ENCODE measurements around the gene NRTN.

The NRTN gene

DNA sequence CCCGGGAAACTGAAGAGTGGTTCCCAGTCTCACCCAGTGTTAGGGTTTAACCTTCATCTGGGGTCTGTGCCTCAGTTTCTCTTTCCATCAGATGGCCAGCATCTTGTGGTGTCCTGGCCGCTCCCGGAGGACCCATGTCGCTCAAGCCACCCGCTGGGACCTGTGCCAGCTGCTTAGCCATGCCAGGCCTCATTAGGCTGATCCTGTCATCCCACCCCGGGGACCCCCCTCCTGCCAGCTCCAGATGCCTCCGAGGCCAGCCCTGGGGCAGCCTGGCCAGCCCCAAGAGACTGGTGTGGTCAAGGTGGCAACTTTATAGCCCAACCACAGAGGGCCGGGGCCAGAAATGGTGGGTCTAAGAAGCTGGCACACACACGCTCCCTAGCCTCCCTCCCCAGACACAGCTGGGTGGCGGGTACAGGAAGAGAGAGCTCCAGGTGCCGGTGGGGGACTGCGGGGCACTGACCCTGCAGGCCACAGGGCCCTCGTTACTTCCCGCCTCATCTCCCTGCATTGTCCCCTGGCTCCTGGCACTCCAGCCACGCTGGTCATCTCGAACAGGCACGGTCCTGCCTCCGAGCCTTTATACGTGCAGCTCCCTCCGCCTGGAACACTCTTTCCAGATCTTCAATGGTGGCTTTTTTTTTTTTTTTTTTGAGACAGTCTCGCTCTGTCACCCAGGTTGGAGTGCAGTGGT is 3.4 kb downstream of the NRTN start:
- in situ Hi-C loops (cut with HindIII; ENCODE audit: low pct_ligation_motif_present, low pct_unique_long_range_greater_than_20kb, low sequenced_read_pairs), result no loop called here

DNA sequence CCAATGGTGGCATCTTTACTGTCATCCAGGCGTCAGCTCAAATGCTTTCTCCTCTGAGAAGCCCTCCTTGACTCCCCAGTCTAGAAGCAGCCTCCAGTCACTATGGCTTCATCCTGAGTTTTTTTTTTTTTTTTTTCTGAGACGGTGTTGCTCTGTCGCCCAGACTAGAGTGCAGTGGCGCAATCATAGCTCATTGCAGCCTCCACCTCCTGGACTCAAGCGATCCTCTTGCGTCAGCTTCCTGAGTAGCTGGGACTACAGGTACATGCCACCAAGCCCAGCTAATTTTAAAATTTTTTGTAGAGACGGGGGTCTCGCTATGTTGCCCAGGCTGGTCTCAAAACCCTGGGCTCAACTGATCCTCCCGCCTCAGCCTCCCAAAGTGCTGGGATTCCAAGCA is 4.2 kb downstream of the NRTN start:
- in situ Hi-C loops (cut with HindIII; ENCODE audit: low pct_ligation_motif_present, low pct_unique_long_range_greater_than_20kb, low sequenced_read_pairs), result no loop called here
- no peak for DNase-seq

More for the DNA sequence above, 3.4 kb downstream of the NRTN start:
- DNase-seq, result no peak

DNA sequence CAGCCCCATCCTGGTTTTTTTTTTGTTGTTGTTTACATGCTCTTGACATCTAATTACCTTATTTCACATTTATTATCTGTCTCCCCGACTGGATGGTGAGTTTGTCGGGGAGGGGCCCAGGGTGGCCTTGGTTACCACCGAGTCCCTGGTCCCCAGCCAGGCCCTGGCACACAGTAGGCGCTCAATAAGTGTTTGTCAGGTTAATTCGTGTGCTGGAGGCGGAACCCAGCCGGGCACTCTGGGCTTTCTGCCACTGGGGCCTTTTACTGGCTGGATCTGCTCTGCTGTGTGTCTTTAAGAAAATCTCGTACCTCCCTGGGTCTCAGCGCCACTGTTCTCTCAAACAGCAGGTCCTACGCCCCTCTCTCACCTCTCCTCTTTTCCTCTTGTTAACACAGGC is 4.6 kb downstream of the NRTN start:
- no peak for DNase-seq
- in situ Hi-C loops (cut with HindIII; ENCODE audit: low pct_ligation_motif_present, low pct_unique_long_range_greater_than_20kb, low sequenced_read_pairs), result no loop called here

DNA sequence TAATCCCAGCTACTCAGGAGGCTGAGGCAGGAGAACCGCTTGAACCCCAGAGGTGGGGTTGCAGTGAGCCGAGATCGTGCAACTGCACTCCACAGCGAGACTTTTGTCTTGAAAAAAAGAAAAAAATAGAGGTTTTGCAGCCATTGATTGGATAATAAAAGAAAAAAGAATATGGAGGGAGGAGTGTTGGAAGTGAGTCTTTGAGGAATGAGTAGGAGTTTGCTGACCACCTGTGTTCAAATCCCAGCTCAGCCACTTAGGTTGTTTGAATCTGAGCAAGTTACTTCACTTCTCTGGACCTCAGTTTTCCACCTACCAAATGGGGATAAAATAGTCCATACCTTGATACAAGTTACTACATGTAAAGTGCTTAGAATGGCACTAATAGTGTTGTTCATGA is 6.2 kb downstream of the NRTN start:
- in situ Hi-C loops (cut with HindIII; ENCODE audit: low pct_ligation_motif_present, low pct_unique_long_range_greater_than_20kb, low sequenced_read_pairs), result no loop called here
- no peak for DNase-seq

DNA sequence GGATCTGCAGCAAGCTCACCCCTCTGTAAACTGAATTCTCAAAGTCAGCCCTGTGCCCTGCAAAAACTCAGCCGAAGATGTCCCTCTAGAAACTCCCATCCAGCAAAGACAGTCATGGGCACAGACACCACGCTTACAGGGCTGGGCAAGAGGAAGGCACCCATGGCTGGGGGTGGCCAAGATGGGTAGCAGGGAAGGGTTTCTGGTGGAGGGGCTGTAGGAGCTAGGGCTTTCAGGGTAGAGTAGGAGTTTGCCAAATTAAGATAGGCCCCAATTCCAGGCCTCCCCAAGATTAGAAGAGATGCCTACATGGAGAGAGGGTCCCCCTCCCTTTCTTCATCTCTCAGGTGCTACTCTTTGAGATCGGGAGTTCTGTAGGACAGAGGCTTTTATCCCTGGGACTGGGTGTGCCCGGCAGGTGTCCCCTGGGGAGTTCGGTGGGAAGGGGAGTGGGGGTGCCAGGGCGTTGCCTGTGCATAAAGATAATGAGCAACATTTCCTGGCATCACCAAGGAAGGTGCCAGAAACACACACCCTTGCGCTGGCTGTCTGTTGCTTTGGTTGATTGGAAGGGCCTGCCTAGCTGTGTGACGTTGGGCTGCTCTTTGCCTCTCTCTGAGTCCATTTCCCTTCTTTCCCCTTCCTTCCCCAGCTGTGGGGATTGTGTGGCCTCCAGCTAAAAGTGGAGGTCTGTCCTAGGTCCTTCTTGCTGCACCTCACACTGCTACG is 9.4 kb downstream of the NRTN start:
- no peak for DNase-seq
- in situ Hi-C loops (cut with HindIII; ENCODE audit: low pct_ligation_motif_present, low pct_unique_long_range_greater_than_20kb, low sequenced_read_pairs), result no loop called here

DNA sequence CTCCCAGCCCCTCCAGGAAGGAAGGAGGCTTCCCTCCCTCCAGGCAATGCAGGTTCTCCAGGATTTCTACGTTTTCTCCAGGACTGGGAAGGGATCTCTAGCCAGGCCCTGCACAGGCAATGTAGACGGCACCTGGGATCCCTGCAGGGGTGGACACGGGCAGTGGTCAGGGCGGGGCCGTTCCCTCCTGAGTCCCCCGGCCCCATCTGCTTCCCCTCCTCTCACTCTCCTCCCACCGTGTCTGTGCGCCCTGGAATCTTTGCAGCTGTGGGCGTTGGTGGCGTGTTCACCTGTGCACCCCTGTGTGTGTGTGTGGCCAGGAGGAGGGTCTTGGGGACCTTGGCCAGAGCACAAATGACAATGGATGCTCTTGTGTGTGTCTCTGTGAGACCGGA is 10.0 kb downstream of the NRTN start:
- in situ Hi-C loops (cut with HindIII; ENCODE audit: low pct_ligation_motif_present, low pct_unique_long_range_greater_than_20kb, low sequenced_read_pairs), result no loop called here
- no peak for DNase-seq

DNA sequence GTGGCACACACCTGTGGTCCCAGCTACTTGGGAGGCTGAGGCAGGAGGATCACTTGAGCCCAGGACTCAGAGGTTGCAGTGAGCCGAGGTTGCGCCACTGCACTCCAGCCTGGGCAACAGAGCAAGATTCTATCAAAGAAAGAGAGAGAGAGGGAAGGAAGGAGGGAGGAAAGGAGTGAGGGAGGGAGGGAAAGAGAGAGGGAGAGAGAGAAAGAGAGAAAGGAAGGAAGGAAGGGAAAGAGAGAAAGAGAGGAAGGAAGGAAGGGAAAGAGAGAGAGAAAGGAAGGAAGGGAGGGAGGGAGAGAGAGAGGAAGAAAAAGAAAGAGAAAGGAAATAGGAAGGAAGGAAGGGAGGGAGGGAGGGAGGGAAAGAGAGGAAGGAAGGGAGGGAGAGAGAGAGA is 12.4 kb downstream of the NRTN start:
- in situ Hi-C loops (cut with HindIII; ENCODE audit: low pct_ligation_motif_present, low pct_unique_long_range_greater_than_20kb, low sequenced_read_pairs), result no loop called here
- no peak for DNase-seq

DNA sequence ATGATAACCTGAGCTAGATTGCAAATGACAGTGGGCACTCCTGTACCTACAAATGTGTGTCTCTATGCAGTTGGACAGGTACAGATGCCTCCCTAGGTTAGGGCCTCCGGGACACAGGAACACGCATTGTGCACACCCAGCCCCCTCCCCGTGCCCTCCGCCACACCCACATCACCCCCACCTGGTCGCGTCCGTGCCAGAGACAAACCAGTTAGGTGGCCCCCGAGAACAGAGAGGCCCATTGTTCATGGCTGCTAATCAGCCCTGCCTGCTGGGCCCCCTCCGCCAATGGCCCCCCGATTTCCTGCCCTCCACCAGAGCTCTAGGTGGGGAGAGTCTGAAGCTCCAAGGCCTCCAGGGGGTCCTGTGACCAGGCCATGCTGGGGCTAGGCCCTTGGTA is 13.7 kb downstream of the NRTN start:
- in situ Hi-C loops (cut with HindIII; ENCODE audit: low pct_ligation_motif_present, low pct_unique_long_range_greater_than_20kb, low sequenced_read_pairs), result no loop called here
- DNase-seq, result no peak

DNA sequence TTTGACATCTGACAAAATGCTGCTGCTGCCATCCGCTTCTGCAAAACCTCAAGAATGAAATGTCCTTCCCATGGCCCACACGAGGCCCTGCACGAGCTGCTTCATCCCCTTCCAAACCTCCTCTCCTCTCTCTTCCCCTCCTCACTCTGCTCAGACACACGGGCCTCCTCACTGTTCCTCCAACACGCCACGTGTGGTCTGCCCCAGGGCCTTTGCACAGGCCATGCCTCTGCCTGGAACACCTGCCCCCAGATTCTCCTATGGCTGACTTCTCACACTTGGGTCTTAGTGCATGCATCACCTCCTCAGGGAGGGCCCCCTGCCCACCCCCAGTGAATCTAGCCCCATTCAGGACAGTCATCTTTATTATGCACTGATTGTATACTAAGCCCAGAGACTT is 15.9 kb downstream of the NRTN start:
- in situ Hi-C loops (cut with HindIII; ENCODE audit: low pct_ligation_motif_present, low pct_unique_long_range_greater_than_20kb, low sequenced_read_pairs), result no loop called here

DNA sequence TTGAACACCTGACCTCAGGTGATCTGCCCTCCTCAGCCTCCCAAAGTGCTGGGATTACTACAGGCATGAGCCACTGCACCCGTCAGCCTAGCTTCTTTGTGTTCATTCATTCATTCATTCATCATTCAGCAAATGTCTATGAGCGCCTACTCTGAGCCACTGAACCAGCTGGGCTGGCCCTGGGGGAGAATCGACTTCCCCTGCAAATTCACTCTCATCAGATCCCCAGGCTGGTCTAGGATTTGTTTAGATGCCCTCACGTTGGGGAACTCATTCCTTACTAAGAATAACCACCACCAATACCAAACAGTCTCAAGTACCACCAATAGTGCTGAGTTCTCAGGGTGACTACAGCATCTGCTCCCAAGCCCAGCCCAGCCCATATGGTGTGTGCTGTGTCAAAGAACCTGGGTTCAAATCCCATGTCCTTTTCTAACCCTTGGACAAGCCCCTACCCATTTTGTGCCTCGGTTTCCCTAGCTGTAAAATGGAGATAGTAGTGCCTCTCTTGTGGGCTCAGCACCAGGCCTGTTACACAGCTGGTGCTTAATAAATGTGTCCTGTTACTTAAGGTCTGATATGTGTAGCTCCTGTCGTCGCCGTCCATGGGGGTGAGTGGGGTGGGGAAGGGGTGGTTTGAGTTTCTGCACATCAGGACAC is 16.8 kb downstream of the NRTN start:
- no peak for DNase-seq
- in situ Hi-C loops (cut with HindIII; ENCODE audit: low pct_ligation_motif_present, low pct_unique_long_range_greater_than_20kb, low sequenced_read_pairs), result no loop called here

More for the DNA sequence above, 15.9 kb downstream of the NRTN start:
- no peak for DNase-seq

DNA sequence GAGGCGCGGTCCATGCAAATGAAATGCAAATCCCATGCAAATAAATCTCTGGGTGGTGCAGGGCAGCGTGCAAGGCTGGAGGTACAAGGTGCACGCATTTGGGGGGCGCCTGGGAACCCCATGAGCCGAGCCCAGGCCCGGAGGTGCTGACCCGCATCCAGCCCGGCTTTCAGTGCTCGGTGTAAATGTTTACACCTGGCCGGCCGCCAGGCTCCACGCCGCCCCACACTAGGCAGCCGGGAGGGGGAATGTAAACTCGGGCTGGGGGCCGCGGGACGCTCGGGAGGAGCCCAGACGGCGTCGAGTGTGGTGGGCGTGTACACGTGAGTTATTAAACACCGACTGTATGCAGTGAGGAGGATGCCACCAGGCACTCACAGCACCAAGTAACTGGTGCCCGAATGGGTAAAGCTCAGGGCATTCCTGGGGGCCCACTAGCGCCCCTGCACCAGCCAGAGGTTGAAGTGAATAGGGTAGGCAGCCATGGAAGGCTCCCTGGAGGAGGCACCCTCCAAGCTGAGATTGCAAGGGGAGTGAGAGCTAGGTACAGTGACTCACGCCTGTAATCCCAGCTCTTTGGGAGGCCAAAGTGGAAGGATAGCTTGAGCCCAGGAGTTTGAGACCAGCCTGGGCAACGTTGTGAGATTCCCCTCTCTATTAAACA is 17.4 kb downstream of the NRTN start:
- in situ Hi-C loops (cut with HindIII; ENCODE audit: low pct_ligation_motif_present, low pct_unique_long_range_greater_than_20kb, low sequenced_read_pairs), result no loop called here
- DNase-seq, result no peak

DNA sequence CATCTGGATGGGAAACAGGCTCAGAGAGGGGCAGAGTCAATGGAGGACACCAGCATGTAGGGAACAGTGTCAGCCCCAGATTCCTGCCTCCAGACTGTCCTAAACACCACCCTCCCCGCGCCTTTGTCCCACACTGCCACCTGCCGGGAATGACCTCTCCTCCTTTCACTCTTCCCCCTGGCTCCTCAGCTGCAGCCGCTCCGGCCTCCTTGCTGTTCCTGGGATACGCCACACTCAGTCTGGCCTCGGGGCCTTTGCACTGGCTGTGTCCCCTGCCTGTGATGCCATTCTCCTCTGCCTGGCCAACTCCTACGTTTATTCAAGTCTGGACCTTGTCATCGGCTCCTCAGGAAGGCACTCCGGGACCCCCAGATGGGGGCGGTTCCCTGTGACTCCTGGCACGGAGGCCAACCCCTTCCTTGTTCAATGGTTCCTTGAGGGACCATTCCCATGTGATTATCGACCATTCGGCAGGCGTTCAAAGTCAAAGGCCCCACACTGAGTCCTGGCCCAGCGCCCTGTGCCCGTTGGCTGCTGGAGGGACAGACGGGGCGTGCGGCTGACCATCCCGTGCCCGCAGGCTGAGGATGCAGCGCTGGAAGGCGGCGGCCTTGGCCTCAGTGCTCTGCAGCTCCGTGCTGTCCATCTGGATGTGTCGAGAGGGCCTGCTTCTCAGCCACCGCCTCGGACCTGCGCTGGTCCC is 18.9 kb downstream of the NRTN start:
- in situ Hi-C loops (cut with HindIII; ENCODE audit: low pct_ligation_motif_present, low pct_unique_long_range_greater_than_20kb, low sequenced_read_pairs), result no loop called here
- DNase-seq, result no peak

DNA sequence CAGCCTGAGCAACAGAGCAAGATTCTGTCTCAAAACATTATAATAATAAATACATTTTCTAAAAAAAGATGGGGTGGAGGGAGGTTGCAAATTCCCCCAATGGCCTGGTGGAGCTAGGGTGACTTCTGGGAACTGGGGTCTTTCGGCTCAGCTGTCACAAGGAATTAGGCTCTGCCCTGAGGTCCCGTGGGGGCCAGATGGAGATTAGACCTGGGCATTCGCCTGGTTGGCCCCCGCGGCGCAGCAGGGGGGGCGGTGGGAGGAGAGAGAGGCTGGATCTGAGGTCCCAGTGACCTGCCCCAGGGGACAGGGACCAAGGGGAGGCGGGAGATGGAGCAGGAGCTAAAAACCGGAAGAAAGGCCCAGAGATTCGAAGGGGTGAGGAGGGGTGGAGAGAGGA is 19.9 kb downstream of the NRTN start:
- DNase-seq, result no peak
- in situ Hi-C loops (cut with HindIII; ENCODE audit: low pct_ligation_motif_present, low pct_unique_long_range_greater_than_20kb, low sequenced_read_pairs), result no loop called here

DNA sequence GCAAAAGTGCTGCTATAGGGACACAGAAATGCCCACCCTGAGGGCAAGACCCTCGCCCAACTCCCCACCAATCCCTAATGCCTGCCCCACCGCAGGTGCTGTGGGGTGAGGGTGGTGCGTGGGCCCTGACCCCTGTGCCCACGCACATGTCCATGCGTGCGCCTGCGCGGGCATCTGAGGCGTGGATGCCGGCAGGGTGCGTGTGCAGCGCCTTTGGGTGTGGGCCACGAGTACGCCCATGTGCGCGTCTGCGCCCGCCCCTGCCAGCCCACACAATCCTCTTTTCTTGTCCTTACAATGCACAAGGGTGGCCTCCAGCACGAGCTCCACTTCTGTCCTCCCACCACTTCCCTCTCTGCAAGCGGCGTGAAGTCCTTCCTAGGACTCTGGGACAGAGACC is 20.3 kb downstream of the NRTN start:
- in situ Hi-C loops (cut with HindIII; ENCODE audit: low pct_ligation_motif_present, low pct_unique_long_range_greater_than_20kb, low sequenced_read_pairs), result no loop called here
- DNase-seq, result no peak

DNA sequence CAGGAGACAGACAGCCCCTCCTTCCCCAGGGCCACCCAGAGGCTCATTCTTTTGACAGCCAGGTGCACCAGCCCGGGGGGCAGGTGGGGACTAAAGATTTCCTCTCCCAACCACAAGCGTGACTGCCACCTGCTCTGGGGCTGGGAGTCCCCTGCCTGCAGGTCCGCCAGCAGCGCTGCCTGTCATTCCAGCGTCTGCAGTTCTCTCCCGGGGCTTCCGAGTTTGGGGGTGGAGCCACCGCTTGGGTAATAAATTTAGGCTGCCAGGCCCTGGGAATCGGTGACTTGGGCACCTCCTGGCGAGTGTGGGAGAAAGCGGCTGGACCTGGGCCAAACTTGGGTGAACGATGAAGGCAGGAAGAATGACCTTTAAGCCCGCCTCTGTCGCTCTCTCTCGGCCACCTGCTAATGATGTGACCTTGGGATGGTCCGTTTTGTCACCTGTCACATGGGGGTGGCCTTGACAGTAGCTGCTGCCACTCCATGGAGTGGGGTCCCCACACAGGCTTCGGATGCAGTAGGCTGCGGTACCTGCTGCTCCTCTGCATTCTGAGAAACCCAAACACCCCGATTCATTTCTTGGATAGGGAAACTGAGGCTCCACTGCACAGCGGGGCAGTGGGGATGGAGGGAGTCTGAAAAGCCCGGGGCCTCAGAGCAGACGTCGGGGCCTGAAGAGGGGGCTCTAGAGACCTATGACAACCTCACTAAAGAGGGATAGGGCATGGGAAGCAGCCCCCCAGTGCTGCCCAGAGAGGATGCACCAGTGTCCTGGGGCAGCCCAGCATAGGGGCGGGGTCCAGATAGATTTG is 21.9 kb downstream of the NRTN start:
- in situ Hi-C loops (cut with HindIII; ENCODE audit: low pct_ligation_motif_present, low pct_unique_long_range_greater_than_20kb, low sequenced_read_pairs), result no loop called here
- DNase-seq, result peak; percentile 82

DNA sequence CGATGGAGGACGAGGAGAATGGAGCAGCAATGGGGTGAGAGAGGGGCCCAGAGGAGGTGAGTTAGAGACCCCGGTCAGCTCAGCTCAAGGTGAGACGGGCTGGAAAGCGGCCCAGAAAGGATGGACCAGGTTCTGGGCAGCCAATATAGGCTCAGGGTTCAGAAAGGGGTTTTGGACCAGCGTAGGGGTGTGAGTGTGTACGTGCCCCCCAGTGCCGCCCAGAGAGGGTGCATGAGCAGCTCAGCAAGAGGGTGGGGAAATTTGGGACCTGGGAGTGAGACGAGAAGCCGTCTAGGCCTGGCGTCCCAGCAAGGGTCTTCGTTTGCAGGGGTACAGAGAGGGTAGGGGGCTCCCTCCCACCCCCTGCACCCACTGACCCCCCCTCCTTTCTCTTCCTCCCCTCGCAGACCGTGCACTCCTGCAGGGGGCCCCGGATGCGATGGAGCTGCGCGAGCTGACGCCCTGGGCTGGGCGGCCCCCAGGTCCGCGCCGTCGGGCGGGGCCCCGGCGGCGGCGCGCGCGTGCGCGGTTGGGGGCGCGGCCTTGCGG is 22.5 kb downstream of the NRTN start:
- in situ Hi-C loops (cut with HindIII; ENCODE audit: low pct_ligation_motif_present, low pct_unique_long_range_greater_than_20kb, low sequenced_read_pairs), result no loop called here
- no peak for DNase-seq

DNA sequence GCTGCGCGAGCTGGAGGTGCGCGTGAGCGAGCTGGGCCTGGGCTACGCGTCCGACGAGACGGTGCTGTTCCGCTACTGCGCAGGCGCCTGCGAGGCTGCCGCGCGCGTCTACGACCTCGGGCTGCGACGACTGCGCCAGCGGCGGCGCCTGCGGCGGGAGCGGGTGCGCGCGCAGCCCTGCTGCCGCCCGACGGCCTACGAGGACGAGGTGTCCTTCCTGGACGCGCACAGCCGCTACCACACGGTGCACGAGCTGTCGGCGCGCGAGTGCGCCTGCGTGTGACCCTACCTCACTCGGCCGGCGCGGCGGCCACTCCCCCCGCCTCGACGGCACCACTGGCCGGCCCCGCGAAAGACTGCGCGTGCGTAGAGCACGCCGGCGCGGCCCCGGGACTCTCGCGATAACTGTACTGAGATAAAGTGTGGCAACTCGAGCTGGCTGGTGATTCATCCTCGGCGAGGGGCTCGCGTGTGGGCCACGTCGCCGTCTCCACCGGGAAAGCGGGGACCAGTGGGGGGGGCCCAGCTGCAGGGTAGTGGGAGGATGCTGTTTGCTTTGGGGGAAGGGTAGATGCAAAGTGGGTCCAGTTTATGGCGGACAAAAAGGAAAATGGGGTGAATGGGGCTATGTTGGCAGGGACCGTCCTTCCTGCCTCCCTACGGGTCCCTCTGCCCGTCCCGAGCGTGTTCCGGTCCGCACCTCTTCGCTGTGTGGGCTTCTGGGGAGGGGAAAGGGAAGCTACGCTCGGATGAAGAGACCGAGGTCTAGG is 23.2 kb downstream of the NRTN start:
- in situ Hi-C loops (cut with HindIII; ENCODE audit: low pct_ligation_motif_present, low pct_unique_long_range_greater_than_20kb, low sequenced_read_pairs), result no loop called here
- DNase-seq, result peak; percentile 91
